ENCODE measurements around the gene NTRK3.

GRCh38 chr15:87906444-87906843 lies 350.1 kb downstream of the NTRK3 start:
- TF ChIP-seq CTCF (IDR thresholded peaks at IDR 0.05) (no peak), POLR2AphosphoS5 (IDR thresholded peaks at IDR 0.05) (no peak)

All from upper lobe of left lung (tissue), 4 donors.